Measurements from ENCODE around the gene BAZ2B.

- TF ChIP-seq POLR2A (IDR thresholded peaks at IDR 0.05), result no peak
- no peak for TF ChIP-seq CTCF (IDR thresholded peaks at IDR 0.05)
These were observed 20.8 kb downstream of the BAZ2B start for GRCh38 chr2:159595410-159596046.

Measured in testis (tissue), 2 donors.